ENCODE results near the gene C3orf70. TPM values are rescaled to one million over a fixed set of nuclear protein-coding genes. Genes with fewer than 3 reads are reported as not detected.

The C3orf70 gene
- total RNA-seq, 5 donors from 2014 or later (not counting 1 experiment from before 2014, with no cell fraction given): not detected

GRCh38 chr3:185144784-185145183 lies 8.1 kb downstream of the C3orf70 start:
- no CpG with 5 or more reads among the region's 3 CpGs for WGBS (ENCODE audit: insufficient coverage)
- no peak for ATAC-seq (replicated peaks in 1 of 4)
- no peaks in the 10 kb centered on the region for H3K36me3 Mint-ChIP-seq

GRCh38 chr3:185137821-185138220 lies 15.0 kb downstream of the C3orf70 start:
- H3K27ac ChIP-seq (ENCODE audit: low read length): no peak overlapping the region
- Mint-ChIP-seq H3K36me3 (no peaks in the 10 kb centered on the region), H3K27ac (no peak overlapping the region), H3K27me3 (peaks cover 15 to 26% of the 10 kb centered on the region in 2 donors), H3K4me3 (no peak overlapping the region), H3K9me3 (no peaks in the 10 kb centered on the region), H3K4me1 (no peaks in the 10 kb centered on the region)
- H3K4me3 ChIP-seq (ENCODE audit: control insufficient read depth in 1 of 2, extremely low read depth in 1 of 2, low read length in 1 of 2): no peak overlapping the region
- ChIA-PET POLR2A (no interaction called here), CTCF (no interaction called here)
- no peak for DNase-seq
- H3K4me1 ChIP-seq (ENCODE audit: control insufficient read depth in 1 of 2, extremely low read depth in 1 of 2, insufficient read depth in 2 of 2, low read length in 2 of 2): no peaks in the 10 kb centered on the region
- no peaks in the 10 kb centered on the region for H3K27me3 ChIP-seq (replicated peaks in 1 of 2; ENCODE audit: control insufficient read depth in 2 of 2, extremely low read depth in 1 of 2, insufficient read depth in 2 of 2, low read length in 1 of 2)
- no peaks in the 10 kb centered on the region for H3K9me3 ChIP-seq
- no peaks in the 10 kb centered on the region for H3K36me3 ChIP-seq (ENCODE audit: control insufficient read depth in 2 of 2, extremely low read depth in 1 of 2, insufficient read depth in 1 of 2, low read length in 1 of 2)
- no peak for ATAC-seq (replicated peaks in 1 of 4)
- no CpG with 5 or more reads among the region's 1 CpG for WGBS (ENCODE audit: insufficient coverage)

More at GRCh38 chr3:185144784-185145183, 8.1 kb downstream of the C3orf70 start:
- H3K27me3 ChIP-seq (replicated peaks in 1 of 2; ENCODE audit: control insufficient read depth in 2 of 2, extremely low read depth in 1 of 2, insufficient read depth in 2 of 2, low read length in 1 of 2): peaks cover 2 to 12% of the 10 kb centered on the region in 2 experiments
- Mint-ChIP-seq H3K4me3 (no peak overlapping the region), H3K9me3 (no peaks in the 10 kb centered on the region), H3K4me1 (no peaks in the 10 kb centered on the region), H3K27ac (no peak overlapping the region), H3K27me3 (peaks cover 2 to 18% of the 10 kb centered on the region in 2 donors)
- no peaks in the 10 kb centered on the region for H3K36me3 ChIP-seq (ENCODE audit: control insufficient read depth in 2 of 2, extremely low read depth in 1 of 2, insufficient read depth in 1 of 2, low read length in 1 of 2)
- no peak for DNase-seq
- no peak overlapping the region for H3K27ac ChIP-seq (ENCODE audit: low read length)
- ChIA-PET POLR2A (no interaction called here), CTCF (no interaction called here)
- H3K4me1 ChIP-seq (ENCODE audit: control insufficient read depth in 1 of 2, extremely low read depth in 1 of 2, insufficient read depth in 2 of 2, low read length in 2 of 2): no peaks in the 10 kb centered on the region
- no peak overlapping the region for H3K4me3 ChIP-seq (ENCODE audit: control insufficient read depth in 1 of 2, extremely low read depth in 1 of 2, low read length in 1 of 2)
- no peaks in the 10 kb centered on the region for H3K9me3 ChIP-seq

GRCh38 chr3:185134509-185134908 lies 18.4 kb downstream of the C3orf70 start:
- ChIA-PET POLR2A (no interaction called here), CTCF (no interaction called here)
- no peaks in the 10 kb centered on the region for H3K4me1 ChIP-seq (ENCODE audit: control insufficient read depth in 1 of 2, extremely low read depth in 1 of 2, insufficient read depth in 2 of 2, low read length in 2 of 2)
- no peaks in the 10 kb centered on the region for H3K9me3 ChIP-seq
- H3K4me3 Mint-ChIP-seq: no peak overlapping the region
- peaks cover 19 to 31% of the 10 kb centered on the region in 2 donors for H3K27me3 Mint-ChIP-seq
- H3K27me3 ChIP-seq (replicated peaks in 1 of 2; ENCODE audit: control insufficient read depth in 2 of 2, extremely low read depth in 1 of 2, insufficient read depth in 2 of 2, low read length in 1 of 2): no peaks in the 10 kb centered on the region
- no peak overlapping the region for H3K27ac ChIP-seq (ENCODE audit: low read length)
- DNase-seq (no peak), ATAC-seq (replicated peaks in 1 of 4) (no peak)
- no peak overlapping the region for H3K4me3 ChIP-seq (ENCODE audit: control insufficient read depth in 1 of 2, extremely low read depth in 1 of 2, low read length in 1 of 2)
- no peaks in the 10 kb centered on the region for H3K36me3 ChIP-seq (ENCODE audit: control insufficient read depth in 2 of 2, extremely low read depth in 1 of 2, insufficient read depth in 1 of 2, low read length in 1 of 2)
- H3K27ac Mint-ChIP-seq: no peak overlapping the region
- no peaks in the 10 kb centered on the region for H3K9me3 Mint-ChIP-seq
- H3K36me3 Mint-ChIP-seq: no peaks in the 10 kb centered on the region
- H3K4me1 Mint-ChIP-seq: no peaks in the 10 kb centered on the region

GRCh38 chr3:185131602-185132256 lies 21.1 kb downstream of the C3orf70 start:
- DNase-seq (no peak), ATAC-seq (replicated peaks in 1 of 4) (no peak)
- no peaks in the 10 kb centered on the region for H3K36me3 ChIP-seq (ENCODE audit: control insufficient read depth in 2 of 2, extremely low read depth in 1 of 2, insufficient read depth in 1 of 2, low read length in 1 of 2)
- no peak overlapping the region for H3K27ac ChIP-seq (ENCODE audit: low read length)
- ChIA-PET CTCF (no interaction called here), POLR2A (no interaction called here)
- Mint-ChIP-seq H3K4me1 (no peaks in the 10 kb centered on the region), H3K9me3 (no peaks in the 10 kb centered on the region), H3K36me3 (no peaks in the 10 kb centered on the region), H3K4me3 (no peak overlapping the region), H3K27me3 (peaks cover 16 to 20% of the 10 kb centered on the region in 2 donors), H3K27ac (no peak overlapping the region)
- H3K4me3 ChIP-seq (ENCODE audit: control insufficient read depth in 1 of 2, extremely low read depth in 1 of 2, low read length in 1 of 2): no peak overlapping the region
- 83% methylated on average over 1 of the region's 2 CpGs for WGBS (ENCODE audit: insufficient coverage)
- no peaks in the 10 kb centered on the region for H3K9me3 ChIP-seq
- no peaks in the 10 kb centered on the region for H3K4me1 ChIP-seq (ENCODE audit: control insufficient read depth in 1 of 2, extremely low read depth in 1 of 2, insufficient read depth in 2 of 2, low read length in 2 of 2)
- H3K27me3 ChIP-seq (replicated peaks in 1 of 2; ENCODE audit: control insufficient read depth in 2 of 2, extremely low read depth in 1 of 2, insufficient read depth in 2 of 2, low read length in 1 of 2): no peaks in the 10 kb centered on the region

- Mint-ChIP-seq H3K36me3 (no peaks in the 10 kb centered on the region), H3K27ac (no peak overlapping the region), H3K9me3 (no peaks in the 10 kb centered on the region), H3K27me3 (peaks cover 15 to 20% of the 10 kb centered on the region in 2 donors), H3K4me1 (no peaks in the 10 kb centered on the region), H3K4me3 (no peak overlapping the region)
- Histone ChIP-seq H3K36me3 (ENCODE audit: control insufficient read depth in 2 of 2, extremely low read depth in 1 of 2, insufficient read depth in 1 of 2, low read length in 1 of 2) (no peaks in the 10 kb centered on the region), H3K27ac (ENCODE audit: low read length) (no peak overlapping the region), H3K4me3 (ENCODE audit: control insufficient read depth in 1 of 2, extremely low read depth in 1 of 2, low read length in 1 of 2) (no peak overlapping the region), H3K4me1 (ENCODE audit: control insufficient read depth in 1 of 2, extremely low read depth in 1 of 2, insufficient read depth in 2 of 2, low read length in 2 of 2) (no peaks in the 10 kb centered on the region), H3K27me3 (replicated peaks in 1 of 2; ENCODE audit: control insufficient read depth in 2 of 2, extremely low read depth in 1 of 2, insufficient read depth in 2 of 2, low read length in 1 of 2) (no peaks in the 10 kb centered on the region), H3K9me3 (no peaks in the 10 kb centered on the region)
- POLR2A ChIA-PET: no interaction called here
- CTCF ChIA-PET: no interaction called here
- DNase-seq (no peak), ATAC-seq (replicated peaks in 1 of 4) (no peak)
- 86% methylated on average over 1 of the region's 2 CpGs for WGBS (ENCODE audit: insufficient coverage)
Observed at GRCh38 chr3:185129083-185129482, 23.8 kb downstream of the C3orf70 start.

GRCh38 chr3:185126201-185126600 lies 26.7 kb downstream of the C3orf70 start:
- Mint-ChIP-seq H3K4me3 (no peak overlapping the region), H3K9me3 (peaks cover 0 to 4% (median 0%) of the 10 kb centered on the region in 3 donors), H3K36me3 (no peaks in the 10 kb centered on the region), H3K4me1 (no peaks in the 10 kb centered on the region), H3K27ac (no peak overlapping the region), H3K27me3 (peaks cover 5 to 16% of the 10 kb centered on the region in 2 donors)
- WGBS (ENCODE audit: insufficient coverage): no CpG with 5 or more reads among the region's 3 CpGs
- Histone ChIP-seq H3K27ac (ENCODE audit: low read length) (no peak overlapping the region), H3K4me1 (ENCODE audit: control insufficient read depth in 1 of 2, extremely low read depth in 1 of 2, insufficient read depth in 2 of 2, low read length in 2 of 2) (no peaks in the 10 kb centered on the region), H3K9me3 (no peaks in the 10 kb centered on the region), H3K36me3 (ENCODE audit: control insufficient read depth in 2 of 2, extremely low read depth in 1 of 2, insufficient read depth in 1 of 2, low read length in 1 of 2) (no peaks in the 10 kb centered on the region), H3K4me3 (ENCODE audit: control insufficient read depth in 1 of 2, extremely low read depth in 1 of 2, low read length in 1 of 2) (no peak overlapping the region), H3K27me3 (replicated peaks in 1 of 2; ENCODE audit: control insufficient read depth in 2 of 2, extremely low read depth in 1 of 2, insufficient read depth in 2 of 2, low read length in 1 of 2) (peaks cover 0 to 3% of the 10 kb centered on the region in 2 experiments)
- ChIA-PET POLR2A (no interaction called here), CTCF (no interaction called here)
- DNase-seq: no peak
- no peak for ATAC-seq (replicated peaks in 1 of 4)

- ChIA-PET POLR2A (no interaction called here), CTCF (no interaction called here)
- Histone ChIP-seq H3K27ac (ENCODE audit: low read length) (no peak overlapping the region), H3K27me3 (replicated peaks in 1 of 2; ENCODE audit: control insufficient read depth in 2 of 2, extremely low read depth in 1 of 2, insufficient read depth in 2 of 2, low read length in 1 of 2) (peaks cover 0 to 10% of the 10 kb centered on the region in 2 experiments), H3K4me1 (ENCODE audit: control insufficient read depth in 1 of 2, extremely low read depth in 1 of 2, insufficient read depth in 2 of 2, low read length in 2 of 2) (no peaks in the 10 kb centered on the region), H3K9me3 (no peaks in the 10 kb centered on the region), H3K4me3 (ENCODE audit: control insufficient read depth in 1 of 2, extremely low read depth in 1 of 2, low read length in 1 of 2) (no peak overlapping the region), H3K36me3 (ENCODE audit: control insufficient read depth in 2 of 2, extremely low read depth in 1 of 2, insufficient read depth in 1 of 2, low read length in 1 of 2) (no peaks in the 10 kb centered on the region)
- H3K27ac Mint-ChIP-seq: no peak overlapping the region
- no peak overlapping the region for H3K4me3 Mint-ChIP-seq
- ATAC-seq (replicated peaks in 1 of 4): no peak
- H3K36me3 Mint-ChIP-seq: no peaks in the 10 kb centered on the region
- no CpG with 5 or more reads among the region's 3 CpGs for WGBS (ENCODE audit: insufficient coverage)
- DNase-seq: no peak
- peaks cover 21 to 30% of the 10 kb centered on the region in 2 donors for H3K27me3 Mint-ChIP-seq
- H3K9me3 Mint-ChIP-seq: peaks cover 0 to 7% (median 0%) of the 10 kb centered on the region in 3 donors
- H3K4me1 Mint-ChIP-seq: no peaks in the 10 kb centered on the region
Observed at GRCh38 chr3:185120126-185120525, 32.7 kb downstream of the C3orf70 start.
